ENCODE measurements around the gene ST8SIA5. TPM values are rescaled to one million over a fixed set of nuclear protein-coding genes. Genes with fewer than 3 reads are reported as not detected.
A peak's percentile ranks its signal among the peaks of the same experiment; 100 is the strongest.

Gene ST8SIA5
- total and polyA plus RNA-seq, 4 donors = 0.06 to 0.09 (median 0.08) TPM

GRCh38 chr18:46720521-46720920 lies 36.3 kb downstream of the ST8SIA5 start:
- no peaks in the 10 kb centered on the region for H3K36me3 ChIP-seq (ENCODE audit: control insufficient read depth in 4 of 4, insufficient read depth in 4 of 4, low read length in 4 of 4)
- H3K27ac ChIP-seq (ENCODE audit: low read depth in 1 of 2, low read length in 1 of 2) = no peak overlapping the region
- no peak overlapping the region for H3K9ac ChIP-seq (ENCODE audit: insufficient read depth in 1 of 2, low read length in 2 of 2)
- peaks cover 0 to 2% (median 0%) of the 10 kb centered on the region in 3 donors for H3K27me3 ChIP-seq (ENCODE audit: control insufficient read depth in 3 of 3, insufficient read depth in 3 of 3, low read length in 2 of 3)
- H3K4me1 ChIP-seq (ENCODE audit: control insufficient read depth in 5 of 5, insufficient read depth in 5 of 5, low read length in 5 of 5) = peaks cover 0 to 3% (median 0%) of the 10 kb centered on the region in 5 donors
- no peak overlapping the region for H3K4me3 ChIP-seq
- no peak for DNase-seq
- WGBS, 2 donors = 94 to 96% methylated on average over 3 of the region's 3 CpGs
- no peak for TF ChIP-seq CTCF (IDR thresholded peaks at IDR 0.05; ENCODE audit: control extremely low read depth, extremely low read depth)
- no peak for ATAC-seq (ENCODE audit: insufficient read depth, low FRiP score)
- H3K9me3 ChIP-seq (ENCODE audit: control insufficient read depth in 4 of 4, insufficient read depth in 3 of 4, low read length in 3 of 4) = peaks cover 0 to 3% (median 0%) of the 10 kb centered on the region in 4 donors

- Histone ChIP-seq H3K27ac (ENCODE audit: low read depth in 1 of 2, low read length in 1 of 2) (no peak overlapping the region), H3K4me3 (no peak overlapping the region), H3K27me3 (ENCODE audit: control insufficient read depth in 3 of 3, insufficient read depth in 3 of 3, low read length in 2 of 3) (peaks cover 0 to 2% (median 0%) of the 10 kb centered on the region in 3 donors), H3K4me1 (ENCODE audit: control insufficient read depth in 5 of 5, insufficient read depth in 5 of 5, low read length in 5 of 5) (peaks cover 0 to 3% (median 0%) of the 10 kb centered on the region in 5 donors), H3K36me3 (ENCODE audit: control insufficient read depth in 4 of 4, insufficient read depth in 4 of 4, low read length in 4 of 4) (no peaks in the 10 kb centered on the region), H3K9ac (ENCODE audit: insufficient read depth in 1 of 2, low read length in 2 of 2) (no peak overlapping the region), H3K9me3 (ENCODE audit: control insufficient read depth in 4 of 4, insufficient read depth in 3 of 4, low read length in 3 of 4) (peaks cover 0 to 3% (median 0%) of the 10 kb centered on the region in 4 donors)
- ATAC-seq (ENCODE audit: insufficient read depth, low FRiP score) (no peak), DNase-seq (no peak)
- no peak for TF ChIP-seq CTCF (IDR thresholded peaks at IDR 0.05; ENCODE audit: control extremely low read depth, extremely low read depth)
- 67 to 74% methylated on average over 7 of the region's 7 CpGs for WGBS, 2 donors
Measured at GRCh38 chr18:46720092-46720491, 36.8 kb downstream of the ST8SIA5 start.

- H3K9me3 ChIP-seq (ENCODE audit: control insufficient read depth in 4 of 4, insufficient read depth in 3 of 4, low read length in 3 of 4) = peaks cover 0 to 3% (median 0%) of the 10 kb centered on the region in 4 donors
- no peaks in the 10 kb centered on the region for H3K36me3 ChIP-seq (ENCODE audit: control insufficient read depth in 4 of 4, insufficient read depth in 4 of 4, low read length in 4 of 4)
- 51 to 59% methylated on average over 5 of the region's 5 CpGs for WGBS, 2 donors
- no peak for TF ChIP-seq CTCF (IDR thresholded peaks at IDR 0.05; ENCODE audit: control extremely low read depth, extremely low read depth)
- H3K27ac ChIP-seq (ENCODE audit: low read depth in 1 of 2, low read length in 1 of 2) = no peak overlapping the region
- no peak for ATAC-seq (ENCODE audit: insufficient read depth, low FRiP score)
- H3K27me3 ChIP-seq (ENCODE audit: control insufficient read depth in 3 of 3, insufficient read depth in 3 of 3, low read length in 2 of 3) = peaks cover 0 to 2% (median 0%) of the 10 kb centered on the region in 3 donors
- no peak overlapping the region for H3K9ac ChIP-seq (ENCODE audit: insufficient read depth in 1 of 2, low read length in 2 of 2)
- peak in 1 of 3 donors; percentile 17 for DNase-seq
- H3K4me1 ChIP-seq (ENCODE audit: control insufficient read depth in 5 of 5, insufficient read depth in 5 of 5, low read length in 5 of 5) = peaks cover 0 to 3% (median 0%) of the 10 kb centered on the region in 5 donors
- no peak overlapping the region for H3K4me3 ChIP-seq
Measured at GRCh38 chr18:46719388-46719787, 37.5 kb downstream of the ST8SIA5 start.
